C1 segment of cervical spinal cord (tissue), 14 donors: Measurements from ENCODE around the gene CNTNAP2.

Source experiments
- DNase-seq, 14 donors: peaks; one replicate each; lab custom pipeline; 2025; lab: John Stamatoyannopoulos, UW

CNTNAP2 gene

DNA sequence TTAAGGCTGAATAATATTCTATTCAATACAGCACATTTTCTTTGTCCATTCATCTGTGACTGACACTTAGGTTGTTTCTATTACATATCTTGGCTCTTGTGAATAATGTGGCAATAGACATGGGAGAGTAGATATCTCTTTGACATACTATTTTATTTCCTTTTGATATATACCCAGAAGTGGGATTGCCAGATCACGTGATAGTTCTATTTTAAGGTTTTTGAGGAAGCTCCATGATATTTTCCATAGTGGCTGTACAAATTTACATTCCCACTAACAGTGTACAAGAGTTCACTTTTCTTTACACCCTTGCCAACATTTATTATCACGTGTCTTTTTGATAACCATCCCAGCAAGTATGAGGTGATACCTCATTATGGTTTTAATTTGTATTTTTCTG is 1114.7 kb downstream of the CNTNAP2 start:
- no peak for DNase-seq

DNA sequence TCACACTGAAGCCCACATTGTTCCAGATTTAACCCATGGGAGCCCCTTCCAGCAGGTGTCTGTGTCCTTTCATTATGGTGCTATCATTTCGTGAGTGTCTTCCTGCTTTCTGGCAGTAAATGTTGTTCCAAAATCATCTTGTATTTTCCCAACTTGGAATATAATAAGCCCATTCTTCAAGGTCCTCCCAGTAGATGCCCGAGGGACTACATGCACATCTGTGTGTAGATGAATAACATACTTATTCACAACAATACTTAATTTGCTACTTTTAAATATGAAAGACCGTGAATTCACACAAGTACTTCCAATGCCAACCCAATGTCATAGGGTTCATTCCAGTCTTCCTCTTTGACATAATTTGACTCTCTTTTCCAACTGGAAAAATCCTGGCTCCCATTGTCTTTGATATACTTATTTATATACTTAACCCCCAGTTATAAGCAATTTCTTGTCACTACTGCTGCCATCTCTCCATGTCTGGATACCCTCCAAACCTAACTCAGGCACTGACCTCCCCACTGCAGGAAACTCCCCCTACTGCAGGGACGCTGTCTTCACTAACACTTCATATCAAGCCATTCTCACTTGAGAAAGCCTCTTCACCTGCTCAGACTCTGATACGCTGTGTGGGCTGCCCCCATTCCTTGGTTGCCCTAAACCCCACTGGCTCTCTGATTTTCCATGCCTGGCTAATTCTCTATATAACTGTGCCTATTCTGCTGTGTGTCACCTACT is 1119.2 kb downstream of the CNTNAP2 start:
- no peak for DNase-seq

DNA sequence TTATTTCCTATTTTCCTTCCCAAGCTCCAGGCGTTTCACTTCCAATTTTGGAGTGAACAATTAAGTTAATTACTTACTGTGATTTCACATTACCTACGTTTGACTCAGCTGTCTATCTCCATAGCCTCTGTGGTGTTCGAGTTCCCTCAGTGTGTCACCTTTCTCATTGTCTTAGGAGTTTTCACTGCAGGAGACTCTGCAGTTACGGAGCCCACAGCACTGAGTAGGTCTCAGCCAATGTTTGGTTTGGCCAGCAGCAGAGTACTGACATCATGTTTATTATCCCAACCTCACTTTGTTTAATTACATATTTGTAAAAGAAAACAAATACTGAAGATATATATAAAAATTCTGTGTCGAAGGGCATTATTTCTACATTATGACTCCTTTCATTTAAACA is 1123.9 kb downstream of the CNTNAP2 start:
- DNase-seq = no peak

DNA sequence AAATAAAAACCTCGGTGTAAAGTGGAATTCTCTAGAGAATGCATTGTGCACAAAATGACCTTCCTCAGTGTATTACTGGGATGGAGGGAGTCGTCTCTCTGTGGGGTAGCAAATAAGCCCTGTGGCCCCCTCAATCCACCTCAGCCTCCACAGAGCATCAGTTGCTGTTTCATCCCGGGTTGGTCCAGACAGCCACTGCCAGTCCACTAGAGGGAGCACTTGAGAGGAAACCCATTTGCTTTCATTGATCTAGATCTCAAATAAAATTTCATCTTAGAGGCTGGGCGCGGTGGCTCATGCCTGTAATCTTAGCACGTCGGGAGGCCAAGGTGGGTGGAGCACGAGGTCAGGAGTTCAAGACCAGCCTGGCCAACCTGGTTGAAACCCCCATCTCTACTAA is 1128.7 kb downstream of the CNTNAP2 start:
- DNase-seq = peak in 4 of 14 donors; percentile 0 to 12 (median 2)

DNA sequence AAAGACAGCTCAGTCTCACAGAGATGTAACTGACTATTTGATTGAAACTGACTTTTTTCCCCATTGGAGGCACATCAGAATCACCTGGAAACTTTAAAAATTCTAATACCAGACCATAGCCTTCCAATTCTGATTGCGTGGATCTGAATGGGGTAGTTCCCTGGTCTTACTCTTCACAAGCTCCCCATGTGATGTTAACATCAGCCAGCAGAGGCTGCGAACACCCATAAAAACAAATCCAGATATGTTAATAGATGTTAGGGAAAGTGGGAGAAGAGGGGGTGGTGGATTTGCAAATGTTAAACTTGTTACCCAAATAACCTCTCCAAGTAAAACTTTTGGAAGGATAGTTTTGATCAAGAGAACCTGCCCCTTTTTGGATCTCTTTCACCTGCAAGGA is 1133.4 kb downstream of the CNTNAP2 start:
- no peak for DNase-seq

DNA sequence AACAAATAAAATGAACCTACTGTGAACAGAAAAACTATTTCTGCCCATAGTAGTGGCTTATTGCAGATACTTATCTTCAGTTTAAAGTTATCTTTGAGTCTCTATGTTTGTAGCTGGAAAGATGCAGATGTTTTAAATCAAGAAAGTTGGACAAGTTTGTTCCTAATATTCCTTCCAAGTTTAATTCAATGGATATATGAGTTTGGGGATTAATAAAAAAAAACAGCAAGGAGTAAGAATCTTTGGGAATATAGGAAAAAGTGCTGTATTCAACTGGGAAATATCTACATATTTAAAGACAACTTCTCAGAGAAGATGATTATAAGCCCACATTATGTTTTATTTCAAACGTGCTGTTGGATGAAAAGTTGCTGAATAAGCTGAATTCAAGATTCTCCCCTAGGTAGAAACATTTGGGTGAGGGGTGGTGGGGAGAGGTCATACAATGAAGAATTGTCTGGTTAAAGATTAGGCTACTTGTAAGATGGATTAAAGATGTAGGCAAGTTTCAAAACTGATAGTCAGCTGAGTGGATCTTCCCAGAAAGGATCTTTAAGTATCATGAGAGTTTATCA is 1135.2 kb downstream of the CNTNAP2 start:
- DNase-seq = no peak

DNA sequence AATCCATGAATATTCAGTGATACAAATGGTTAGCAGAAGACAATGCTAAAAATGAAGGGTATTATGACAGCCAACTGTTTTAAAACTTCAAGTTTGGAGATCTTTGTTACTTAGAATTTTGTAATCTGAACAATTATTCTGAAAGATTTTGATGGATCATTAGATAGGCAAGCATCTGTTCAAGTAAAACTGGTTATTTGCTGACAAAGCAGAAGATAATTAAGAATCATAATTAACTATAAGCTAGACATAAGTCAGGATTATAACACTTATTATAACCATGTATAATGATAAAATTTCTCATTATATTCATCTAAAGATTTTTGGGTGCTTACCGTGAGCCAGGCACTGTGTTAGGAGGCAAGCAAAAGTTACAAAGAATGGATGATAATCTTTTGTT is 1145.1 kb downstream of the CNTNAP2 start:
- DNase-seq = no peak

DNA sequence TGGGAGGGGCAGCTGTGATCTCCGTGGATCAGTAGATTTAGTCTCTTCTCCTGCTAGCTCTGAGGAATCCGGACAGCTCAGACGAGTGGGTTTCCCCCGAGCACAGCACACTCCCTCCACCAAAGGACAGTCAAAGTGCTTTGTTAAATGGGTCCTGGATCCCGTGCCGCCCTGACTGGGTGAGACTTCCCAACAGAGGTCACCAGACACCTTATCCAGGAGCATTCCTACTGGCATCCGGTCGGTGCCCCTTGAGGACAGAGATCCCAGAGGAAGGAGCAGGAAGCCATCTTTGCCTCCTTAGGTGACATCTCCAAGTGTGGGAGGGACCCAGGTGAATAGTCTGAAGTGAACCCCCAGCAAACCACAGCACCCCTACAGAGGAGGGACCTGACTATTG is 1148.9 kb downstream of the CNTNAP2 start:
- DNase-seq = no peak

DNA sequence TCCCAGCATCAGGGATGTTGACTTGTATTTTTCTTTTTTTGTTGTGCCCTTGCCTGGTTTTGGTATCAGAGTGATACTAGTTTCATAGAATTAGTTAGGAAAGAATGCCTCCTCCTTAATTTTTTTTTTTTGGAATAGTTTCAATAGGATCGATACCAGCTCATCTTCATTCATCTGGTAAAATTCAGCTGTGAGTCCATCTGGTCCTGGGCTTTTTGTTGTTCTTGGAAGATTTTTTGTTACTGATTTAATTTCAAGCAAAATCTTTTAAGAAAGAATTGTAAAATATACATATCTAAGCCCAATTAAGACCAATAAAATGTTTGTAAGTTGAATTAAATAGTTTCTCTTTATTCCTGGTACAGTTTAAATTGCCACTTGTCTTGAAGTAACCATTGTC is 1159.5 kb downstream of the CNTNAP2 start:
- no peak for DNase-seq

DNA sequence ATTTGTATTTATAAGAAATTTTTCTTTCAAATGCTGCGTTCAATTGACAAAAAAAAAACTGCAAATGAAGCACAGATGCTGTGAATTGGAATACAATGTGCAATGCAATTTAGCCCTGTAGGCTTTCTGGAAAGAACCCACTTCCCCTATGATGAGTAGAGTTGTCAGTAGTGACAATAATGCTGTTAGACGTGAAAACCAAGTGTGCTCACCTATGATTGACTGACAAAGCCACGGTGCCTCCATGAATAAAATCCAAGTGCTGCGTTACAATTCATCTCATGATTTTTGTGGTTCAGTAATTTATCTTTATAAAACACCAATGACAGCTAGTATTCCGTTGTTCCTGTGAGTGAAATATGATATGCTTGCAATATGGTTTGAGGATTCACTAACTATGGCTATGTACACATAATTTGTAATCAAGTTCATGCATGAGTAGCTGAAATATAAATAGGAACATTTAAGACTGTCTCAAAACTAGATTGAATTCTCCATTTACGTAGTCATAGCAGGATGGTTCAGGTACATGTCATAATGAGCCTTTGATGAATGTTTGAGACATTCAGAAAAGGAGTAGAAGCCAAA is 1160.3 kb downstream of the CNTNAP2 start:
- DNase-seq = no peak

DNA sequence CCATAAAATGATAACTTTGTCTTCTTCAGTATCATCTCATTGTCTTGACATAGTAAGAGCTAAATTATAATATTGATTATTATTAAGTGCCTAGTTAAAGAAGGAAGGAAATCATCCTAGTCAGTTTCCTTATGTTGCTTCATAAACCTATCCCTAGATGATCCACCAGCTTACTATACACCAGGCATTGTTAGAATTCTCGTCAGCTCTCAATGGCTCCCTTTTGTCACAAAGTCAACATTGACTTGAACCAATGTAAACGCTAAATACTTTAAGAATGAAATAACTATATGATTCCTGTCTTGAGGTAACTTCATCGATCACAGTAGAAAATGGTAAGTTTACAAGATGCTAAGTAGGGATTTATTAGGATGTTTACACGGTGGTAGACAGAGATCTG is 1162.9 kb downstream of the CNTNAP2 start:
- DNase-seq = peak in 2 of 14 donors; percentile 1 to 48

DNA sequence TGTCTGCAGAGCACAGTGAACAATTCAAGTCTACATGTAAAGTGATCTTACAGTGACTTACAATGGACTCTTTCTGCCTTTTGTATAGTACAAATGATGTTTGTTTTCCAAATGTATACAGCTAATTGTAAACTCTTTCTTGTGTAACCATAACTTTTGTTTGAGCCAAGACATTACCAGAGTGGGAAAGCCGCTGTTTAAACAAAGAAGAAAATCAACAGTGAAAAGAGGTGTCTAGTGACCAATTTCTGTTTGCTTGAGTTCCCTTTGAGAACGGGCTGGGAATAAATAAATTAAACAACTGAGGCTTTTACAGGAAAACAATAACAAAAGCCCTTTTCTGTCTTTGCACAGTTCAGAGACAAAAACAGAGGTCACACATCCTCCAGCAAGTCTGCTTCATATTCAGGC is 1163.4 kb downstream of the CNTNAP2 start:
- DNase-seq = peak in 2 of 14 donors; percentile 3 to 48

DNA sequence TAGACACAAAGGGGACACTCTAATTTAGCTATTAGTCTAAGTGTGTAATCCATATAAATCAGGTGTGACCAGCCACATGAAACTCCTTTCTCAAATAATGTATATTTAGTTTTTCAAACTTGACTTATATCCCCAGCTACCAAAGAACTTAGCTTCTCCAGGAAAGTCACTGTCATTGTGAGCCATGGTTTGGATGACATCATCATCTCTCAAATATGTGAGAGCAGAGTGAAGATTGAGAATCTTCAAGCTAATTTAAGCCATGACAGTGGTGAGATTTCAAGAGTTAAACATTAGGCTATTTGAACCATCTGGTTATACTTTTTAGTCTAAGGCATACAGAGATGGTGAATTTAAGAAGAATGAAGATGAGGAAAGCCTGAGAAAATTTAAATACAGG is 1165.6 kb downstream of the CNTNAP2 start:
- DNase-seq = no peak

DNA sequence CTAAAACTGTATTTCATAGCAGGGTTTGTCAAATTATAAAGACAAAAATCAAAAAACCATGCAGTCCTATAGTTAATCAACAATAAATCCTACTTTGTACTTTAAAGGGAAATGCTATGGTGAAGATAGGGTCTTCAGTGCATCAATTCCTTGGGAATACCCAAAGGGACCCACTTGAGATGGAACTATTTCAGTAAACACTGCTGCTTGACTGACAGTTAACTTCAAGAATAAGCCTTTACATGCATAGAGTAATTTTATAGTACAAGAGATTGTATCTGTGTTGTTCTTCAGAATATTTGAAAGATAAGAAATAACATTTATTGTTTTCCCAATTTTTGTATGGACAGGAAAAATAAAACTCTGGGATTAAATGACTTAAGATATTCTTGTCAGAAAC is 1179.6 kb downstream of the CNTNAP2 start:
- DNase-seq = no peak

DNA sequence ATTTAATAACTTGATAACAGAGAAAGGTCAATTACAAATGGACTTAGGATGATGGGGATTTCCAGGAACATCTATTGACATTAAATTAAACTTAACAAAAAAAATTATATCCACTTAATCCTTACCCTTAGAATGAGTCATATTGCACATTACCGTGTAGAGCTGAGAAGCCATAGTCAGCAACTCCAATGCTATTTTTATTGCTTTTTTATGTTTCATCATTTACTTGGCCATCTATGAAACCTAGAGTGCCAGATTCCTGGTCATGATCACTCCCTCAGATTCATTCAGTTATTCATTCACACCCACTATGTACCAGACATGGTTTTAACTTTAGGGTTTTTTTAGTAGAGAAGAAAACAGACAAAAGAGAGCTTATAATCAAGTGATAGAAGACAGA is 1180.4 kb downstream of the CNTNAP2 start:
- no peak for DNase-seq

DNA sequence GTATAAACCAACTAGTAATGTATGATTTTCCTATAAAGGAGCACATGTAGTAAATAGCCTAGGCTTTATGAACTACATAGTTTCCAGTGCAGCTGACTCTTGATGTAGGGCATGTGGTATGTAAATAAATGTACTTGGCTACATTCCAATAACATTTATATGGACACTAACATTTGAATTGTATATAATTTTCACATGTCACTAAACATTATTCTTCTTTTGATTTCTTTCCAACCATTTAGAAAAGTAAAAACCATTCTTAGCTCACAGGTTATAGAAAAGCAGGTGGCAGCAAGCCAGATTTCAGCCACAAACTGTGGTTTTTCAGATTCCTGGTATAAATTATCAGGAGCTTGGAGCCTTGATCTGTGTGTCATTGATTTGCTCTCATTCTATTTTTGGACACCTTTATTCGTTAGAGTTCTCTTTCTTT is 1182.0 kb downstream of the CNTNAP2 start:
- no peak for DNase-seq

DNA sequence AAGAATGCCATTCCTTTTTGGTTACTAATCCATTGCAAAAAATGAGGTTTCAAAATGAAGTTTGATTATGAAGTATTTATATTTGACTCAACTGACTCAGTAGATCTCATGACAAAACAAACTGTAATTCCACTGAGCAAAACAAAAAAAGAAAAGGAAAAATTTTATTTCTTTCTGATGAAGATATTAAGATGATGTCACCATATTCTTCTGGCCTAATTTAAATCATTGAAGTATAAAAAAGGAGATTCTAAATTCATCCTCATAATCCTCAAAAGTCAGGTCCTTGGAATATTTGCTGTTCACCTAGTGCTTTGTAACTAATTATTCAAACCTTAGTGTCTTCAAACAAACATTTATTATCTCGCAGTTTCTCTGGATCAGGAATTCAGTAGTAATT is 1183.7 kb downstream of the CNTNAP2 start:
- DNase-seq = no peak

DNA sequence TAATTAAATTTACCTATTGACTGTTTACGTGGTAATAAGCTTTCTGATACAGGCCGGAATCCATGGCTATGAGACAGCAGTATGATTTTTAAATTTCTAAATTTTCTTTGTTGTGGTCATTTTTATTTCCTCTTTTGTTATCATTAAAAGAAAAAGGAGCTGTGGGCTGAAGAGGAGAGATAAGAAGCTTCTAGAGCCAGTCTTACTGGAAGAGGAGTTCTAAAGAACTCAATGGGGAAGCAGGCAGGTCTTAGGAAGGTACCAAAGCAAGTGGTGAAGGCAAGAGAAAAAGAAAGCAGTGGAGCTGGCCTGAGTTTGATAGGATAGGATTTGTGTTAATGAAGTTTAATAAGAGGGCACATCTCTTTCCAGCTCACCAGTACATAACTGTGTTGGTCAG is 1187.8 kb downstream of the CNTNAP2 start:
- no peak for DNase-seq

DNA sequence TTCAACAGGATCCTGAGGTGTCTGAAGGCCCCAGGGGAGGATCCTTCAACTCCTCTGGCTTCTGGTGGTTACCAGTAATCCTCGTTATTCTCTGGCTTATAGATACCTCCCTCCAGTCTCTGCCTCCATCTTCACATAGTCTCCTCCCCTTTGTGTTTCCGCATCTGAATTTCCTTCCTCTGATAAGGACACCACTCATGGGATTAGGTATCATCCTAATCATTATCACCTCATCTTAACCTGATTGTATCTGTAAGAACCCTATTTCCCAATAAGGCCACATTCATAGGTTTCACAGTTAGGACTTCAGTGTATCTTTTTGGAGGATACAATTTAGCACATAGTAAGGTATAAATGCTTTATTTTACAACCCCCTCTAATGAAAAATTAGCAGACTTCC is 1189.2 kb downstream of the CNTNAP2 start:
- DNase-seq = no peak

DNA sequence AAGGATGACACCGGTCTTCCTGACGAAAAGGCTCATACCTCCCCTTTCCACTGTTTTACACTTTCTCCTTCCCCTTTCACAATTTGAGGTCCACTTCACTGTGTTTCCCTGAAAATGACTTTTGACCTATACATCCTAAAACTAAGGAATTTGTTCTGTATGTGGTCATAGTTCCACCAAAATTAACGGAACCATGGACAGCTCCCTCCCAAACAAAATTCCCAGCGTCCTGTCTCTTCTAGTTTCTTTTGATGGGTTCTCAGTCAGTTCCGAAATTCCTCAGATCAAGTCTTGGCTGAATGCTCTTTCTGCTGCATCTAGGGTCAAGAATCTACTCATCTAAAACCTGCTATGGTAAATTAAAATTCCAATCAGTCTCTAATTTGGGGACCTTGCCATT is 1191.9 kb downstream of the CNTNAP2 start:
- no peak for DNase-seq

DNA sequence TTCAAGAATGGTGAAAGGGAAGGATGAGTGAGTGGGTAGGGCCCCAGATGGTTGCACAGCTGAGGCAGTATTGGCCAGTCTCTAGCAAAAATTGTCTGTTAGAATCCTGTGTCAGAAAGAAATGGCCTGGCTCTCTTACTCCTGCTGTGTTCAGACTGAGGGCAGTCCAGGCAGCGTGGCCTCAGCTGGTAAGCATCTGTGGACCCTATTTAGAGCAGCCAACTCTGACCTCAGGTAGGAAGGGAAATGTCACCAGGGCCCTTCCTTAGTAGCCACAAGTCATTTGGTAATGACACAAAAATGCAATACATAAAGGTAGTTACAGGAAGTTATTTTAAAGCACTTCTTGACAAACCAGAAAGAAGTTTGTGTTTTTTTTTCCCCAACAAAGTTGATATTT is 1194.7 kb downstream of the CNTNAP2 start:
- no peak for DNase-seq

DNA sequence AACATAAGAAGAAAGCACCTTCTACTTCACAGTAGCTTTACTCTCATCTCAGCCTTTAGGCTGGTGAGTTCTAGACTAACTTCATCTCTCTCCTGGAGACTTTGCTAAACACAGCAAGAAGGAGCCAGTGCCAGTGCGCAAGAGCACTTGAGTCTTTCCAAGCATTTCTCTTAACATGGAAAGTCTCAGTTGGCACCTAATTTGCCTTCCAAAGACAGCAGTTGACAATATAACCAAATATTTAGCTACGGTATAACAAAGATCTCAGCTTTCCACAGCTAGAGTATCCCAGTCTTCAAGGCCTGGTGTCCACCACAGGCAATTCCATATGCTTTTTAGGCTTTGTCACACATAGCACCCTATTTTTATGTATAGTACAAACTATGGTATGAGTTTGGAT is 1204.9 kb downstream of the CNTNAP2 start:
- no peak for DNase-seq

DNA sequence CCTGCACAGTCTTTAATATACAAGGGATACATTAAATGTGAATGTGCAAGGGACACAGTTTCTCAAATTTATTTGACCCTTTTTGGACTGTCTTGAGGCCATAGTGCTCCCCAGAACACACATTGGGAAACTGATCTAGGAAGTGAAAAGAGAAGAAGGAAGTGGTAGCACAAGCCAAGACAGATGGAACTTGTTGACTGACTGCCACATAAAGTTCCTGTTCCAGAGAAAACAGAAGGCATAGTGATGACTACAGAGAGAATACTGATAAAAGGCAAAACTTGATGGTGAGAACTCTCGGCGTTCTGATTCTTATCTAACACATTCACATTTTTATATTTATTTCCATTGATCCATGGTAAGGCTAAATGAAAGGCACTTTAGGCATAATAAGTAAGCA is 1216.4 kb downstream of the CNTNAP2 start:
- DNase-seq = peak in 1 of 14 donors; percentile 33
